ENCODE results near the gene C3orf70. TPM values are rescaled to one million over a fixed set of nuclear protein-coding genes. Genes with fewer than 3 reads are reported as not detected.

Gene C3orf70
- total RNA-seq, 1 experiment from 2014 or later: not detected

- DNase-seq (ENCODE audit: low spot score): no peak
Measured at GRCh38 chr3:185087419-185087818, 65.4 kb downstream of the C3orf70 start.

- DNase-seq (ENCODE audit: low spot score): no peak
Measured at GRCh38 chr3:185084901-185085300, 68.0 kb downstream of the C3orf70 start.

GRCh38 chr3:185084402-185084801 is 68.5 kb downstream of the C3orf70 start:
- no peak for DNase-seq (ENCODE audit: low spot score)

GRCh38 chr3:185082829-185083228 is 70.0 kb downstream of the C3orf70 start:
- no peak for DNase-seq (ENCODE audit: low spot score)

- no peak for DNase-seq (ENCODE audit: low spot score)
Measured at GRCh38 chr3:185082149-185082548, 70.7 kb downstream of the C3orf70 start.

- no peak for DNase-seq (ENCODE audit: low spot score)
Measured at GRCh38 chr3:185081521-185081920, 71.3 kb downstream of the C3orf70 start.

GRCh38 chr3:185079625-185080024 is 73.2 kb downstream of the C3orf70 start:
- DNase-seq (ENCODE audit: low spot score): no peak

GRCh38 chr3:185076219-185076618 is 76.6 kb downstream of the C3orf70 start:
- no peak for DNase-seq (ENCODE audit: low spot score)

GRCh38 chr3:185075547-185075946 is 77.3 kb downstream of the C3orf70 start:
- no peak for DNase-seq (ENCODE audit: low spot score)

GRCh38 chr3:185071287-185071800 is 81.5 kb downstream of the C3orf70 start:
- no peak for DNase-seq (ENCODE audit: low spot score)

GRCh38 chr3:185070491-185071286 is 82.2 kb downstream of the C3orf70 start:
- peak; percentile 48 for DNase-seq (ENCODE audit: low spot score)

GRCh38 chr3:185069037-185070030 is 83.5 kb downstream of the C3orf70 start:
- no peak for DNase-seq (ENCODE audit: low spot score)

GRCh38 chr3:185067173-185067572 is 85.7 kb downstream of the C3orf70 start:
- DNase-seq (ENCODE audit: low spot score): no peak

- DNase-seq (ENCODE audit: low spot score): no peak
Measured at GRCh38 chr3:185066251-185066650, 86.6 kb downstream of the C3orf70 start.

- no peak for DNase-seq (ENCODE audit: low spot score)
Measured at GRCh38 chr3:185065059-185065458, 87.8 kb downstream of the C3orf70 start.

GRCh38 chr3:185063431-185063830 is 89.4 kb downstream of the C3orf70 start:
- no peak for DNase-seq (ENCODE audit: low spot score)

- no peak for DNase-seq (ENCODE audit: low spot score)
Measured at GRCh38 chr3:185062191-185062590, 90.7 kb downstream of the C3orf70 start.

GRCh38 chr3:185060655-185061054 is 92.2 kb downstream of the C3orf70 start:
- no peak for DNase-seq (ENCODE audit: low spot score)

GRCh38 chr3:185059766-185060165 is 93.1 kb downstream of the C3orf70 start:
- DNase-seq (ENCODE audit: low spot score): no peak

- DNase-seq (ENCODE audit: low spot score): no peak
Measured at GRCh38 chr3:185058796-185059195, 94.1 kb downstream of the C3orf70 start.

GRCh38 chr3:185057829-185058228 is 95.0 kb downstream of the C3orf70 start:
- no peak for DNase-seq (ENCODE audit: low spot score)

GRCh38 chr3:185056908-185057307 is 96.0 kb downstream of the C3orf70 start:
- DNase-seq (ENCODE audit: low spot score): no peak
